Purkinje cell (primary cell): ENCODE data around the gene TPT1. TPM values are rescaled to one million over a fixed set of nuclear protein-coding genes. Genes with fewer than 3 reads are reported as not detected.

Experiments
- polyA plus RNA-seq: library from polyadenylated mRNA; unstranded; fragments of >200 nt; fragmentation: Nextera tagmentation; gene quantifications from 2 replicates; pipeline ENCODE4 v1.2.1, GENCODE V29; 2014

The TPT1 gene
- polyA plus RNA-seq: 863 and 865 TPM in 2 replicates

DNA sequence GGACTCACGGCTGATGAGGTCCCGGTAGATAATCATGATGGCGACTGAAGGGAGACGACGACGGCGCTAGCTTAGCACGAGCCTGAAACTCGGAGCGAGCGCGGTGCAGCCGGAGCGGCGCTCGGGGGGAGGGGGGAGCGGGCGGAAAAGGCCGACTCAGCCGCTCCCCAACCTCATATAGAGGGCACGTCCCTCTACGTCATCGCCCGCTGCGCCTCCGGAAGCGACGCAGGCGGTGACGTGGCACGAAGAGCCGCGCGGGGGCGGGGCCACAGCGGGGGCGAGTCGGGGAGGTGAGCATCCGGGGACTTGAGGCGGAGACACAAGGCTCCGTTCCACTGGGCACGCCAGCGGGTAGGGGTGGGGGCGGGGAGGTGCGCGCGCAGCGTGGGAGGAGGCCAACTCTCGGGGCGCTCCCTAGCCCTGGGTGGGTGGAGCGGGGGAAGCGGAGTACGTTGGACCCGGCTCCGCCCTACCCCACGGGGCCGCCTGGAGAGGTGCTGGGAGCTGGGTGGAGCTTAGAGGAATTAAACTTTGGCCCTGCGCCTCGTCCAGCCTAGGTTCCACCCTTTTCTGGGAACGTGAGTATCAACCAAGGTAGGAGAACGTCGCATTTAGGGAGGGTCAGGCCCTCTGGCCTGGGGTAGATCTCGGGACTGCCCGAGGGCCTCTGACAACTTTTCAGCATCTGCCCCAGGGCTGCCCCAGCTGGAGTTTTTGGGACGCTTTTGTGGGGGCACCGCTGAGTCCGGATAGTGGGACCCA is at the start of gene TPT1:
Gene TPT1 (minus strand): TSS at position 150 of the 765 bp plus-strand sequence. CDS start 114 bp downstream, at position 36.

Other genes with a start within 250 kb of the TPT1 start
- gene GTF2F2, start 220.7 kb downstream of the TPT1 start, polyA plus RNA-seq: 40.4 and 53.0 TPM in 2 replicates
- 8.3 TPM in 1 of 2 replicates, not detected in the other for gene KCTD4, start 140.1 kb downstream of the TPT1 start, polyA plus RNA-seq
- gene SLC25A30, start 77.2 kb upstream of the TPT1 start, polyA plus RNA-seq: 0.78 and 1.1 TPM in 2 replicates
- 9.8 and 11.4 TPM in 2 replicates for gene COG3, start 123.8 kb upstream of the TPT1 start, polyA plus RNA-seq